H1 (cell line): Measurements from ENCODE around the gene STIM1. TPM values are rescaled to one million over a fixed set of nuclear protein-coding genes. Genes with fewer than 3 reads are reported as not detected.

Experiments used
- CTCF ChIA-PET: fragments of 300-600 bp; sonication (Branson Sonifier 250); formaldehyde crosslinking; loops from one replicate; lab custom pipeline; 2021; ENCODE audit not compliant: partially characterized antibody; lab: Charles Lee
- POLR2A ChIA-PET: fragments of 300-600 bp; sonication (Branson Sonifier 250); formaldehyde crosslinking; loops from one replicate; lab custom pipeline; 2021; ENCODE audit warnings: inconsistent platforms; ENCODE audit not compliant: partially characterized antibody; lab: Charles Lee
- DNase-seq, 2 experiments: peaks; one replicate each; pipeline versions ENCODE4 v3.0.0 to v3.0.0-alpha.2; 2010 to 2022; ENCODE audit warnings: low spot score in 2 of 2, low read depth in 1 of 2, mixed read lengths in 1 of 2
- FAIRE-seq: peaks from 2 replicates; lab custom pipeline; 2011; peaks lifted over from hg19 to GRCh38; lab: Jason Lieb, UNC
- H2AFZ ChIP-seq: 2 replicates; pipeline ENCODE4 v1.8.1; 2012; ENCODE audit warnings: low read length, inconsistent platforms
- H2AK5ac ChIP-seq: 2 replicates; pipeline ENCODE4 v1.6.1; 2013; ENCODE audit warnings: low read depth, low read length
- H2BK120ac ChIP-seq: replicated peaks from 2 replicates; pipeline ENCODE3; 2013; ENCODE audit warnings: low read depth, low read length, inconsistent platforms
- H2BK12ac ChIP-seq: 2 replicates; pipeline ENCODE4 v1.6.1; 2013; ENCODE audit warnings: low read depth, low read length
- H2BK15ac ChIP-seq: 2 replicates; pipeline ENCODE4 v1.6.1; 2013; ENCODE audit warnings: low read length
- H2BK20ac ChIP-seq: 2 replicates; pipeline ENCODE4 v1.6.1; 2013; ENCODE audit warnings: low read length
- H2BK5ac ChIP-seq: 2 replicates; pipeline ENCODE4 v1.6.1; 2013; ENCODE audit warnings: low read depth, low read length
- H3K14ac ChIP-seq: 2 replicates; pipeline ENCODE4 v1.6.1; 2013; ENCODE audit warnings: inconsistent platforms; ENCODE audit not compliant: insufficient read length
- H3K18ac ChIP-seq: 2 replicates; pipeline ENCODE4 v1.6.1; 2013; ENCODE audit warnings: low read length; ENCODE audit errors: extremely low read depth
- H3K23ac ChIP-seq: 2 replicates; pipeline ENCODE4 v1.6.1; 2013; ENCODE audit warnings: inconsistent platforms; ENCODE audit not compliant: insufficient read length
- H3K23me2 ChIP-seq: 2 replicates; pipeline ENCODE4 v1.6.1; 2013; ENCODE audit warnings: low read depth, low read length
- H3K27ac ChIP-seq: 2 replicates; pipeline ENCODE4 v1.6.1; 2011; ENCODE audit warnings: low read depth, low read length, inconsistent platforms
- H3K27me3 ChIP-seq, 4 experiments: replicated peaks in 1 of 4; 1 replicate in 1 of 4; 2 replicates in 3 of 4; pipeline versions ENCODE4 v1.6.1 to v1.8.1; 2011 to 2013; ENCODE audit warnings: low read length in 3 of 4, mild to moderate bottlenecking in 3 of 4, inconsistent platforms in 2 of 4, mixed read lengths in 2 of 4, moderate library complexity in 1 of 4; ENCODE audit not compliant: control insufficient read depth in 3 of 4, insufficient read depth in 3 of 4; ENCODE audit errors: extremely low read depth in 1 of 4
- H3K36me3 ChIP-seq, 4 experiments: 2 replicates each; pipeline versions ENCODE4 v1.6.1 to v1.8.1; 2011 to 2013; ENCODE audit warnings: mild to moderate bottlenecking in 4 of 4, low read length in 3 of 4, moderate library complexity in 2 of 4, control low read depth in 1 of 4, inconsistent platforms in 1 of 4; ENCODE audit not compliant: insufficient read depth in 4 of 4, control insufficient read depth in 2 of 4
- H3K4ac ChIP-seq: replicated peaks from 2 replicates; pipeline ENCODE3; 2013; ENCODE audit warnings: low read length, low read depth, mixed read lengths, inconsistent platforms; ENCODE audit not compliant: insufficient read length
- H3K4me1 ChIP-seq, 4 experiments: replicated peaks in 1 of 4; 1 replicate in 1 of 4; 2 replicates in 3 of 4; pipeline versions ENCODE4 v1.6.1 to v1.8.1; 2011 to 2013; ENCODE audit warnings: low read length in 3 of 4, inconsistent platforms in 2 of 4, mixed read lengths in 1 of 4; ENCODE audit not compliant: insufficient read depth in 4 of 4, control insufficient read depth in 3 of 4
- H3K4me2 ChIP-seq, 2 experiments: 2 replicates each; pipeline versions ENCODE4 v1.6.1 to v1.8.1; 2011 to 2013; ENCODE audit warnings: low read depth in 2 of 2, low read length in 2 of 2, control low read depth in 1 of 2, inconsistent platforms in 1 of 2, mild to moderate bottlenecking in 1 of 2; ENCODE audit not compliant: insufficient read depth in 1 of 2
- H3K4me3 ChIP-seq, 4 experiments: fragments of 200-600, 300-600 bp in 1 of 4; sonication (generic), shearing (Covaris generic), sonication (Bioruptor Twin) in 1 of 4; 2 replicates each; pipeline versions ENCODE4 v1.5.1 to v1.8.1; 2011 to 2016; ENCODE audit warnings: low read length in 4 of 4, low read depth in 3 of 4, control low read depth in 2 of 4, inconsistent platforms in 2 of 4, mild to moderate bottlenecking in 2 of 4, mixed read lengths in 1 of 4, moderate library complexity in 1 of 4; ENCODE audit not compliant: insufficient read depth in 2 of 4; ENCODE audit errors: extremely low read depth in 1 of 4
- H3K56ac ChIP-seq: replicated peaks from 2 replicates; pipeline ENCODE3; 2013; ENCODE audit warnings: low read depth, mild to moderate bottlenecking, mixed read lengths, low read length, inconsistent platforms; ENCODE audit not compliant: insufficient read length
- H3K79me1 ChIP-seq: 2 replicates; pipeline ENCODE4 v1.6.1; 2013; ENCODE audit warnings: low read depth, low read length, control low read depth
- H3K79me2 ChIP-seq, 2 experiments: 2 replicates each; pipeline versions ENCODE4 v1.6.1 to v1.8.1; 2012 to 2013; ENCODE audit warnings: low read length in 2 of 2, mild to moderate bottlenecking in 2 of 2, inconsistent platforms in 1 of 2; ENCODE audit not compliant: insufficient read depth in 2 of 2, control insufficient read depth in 1 of 2
- H3K9ac ChIP-seq, 4 experiments: replicated peaks in 1 of 4; 1 replicate in 1 of 4; 2 replicates in 3 of 4; pipeline versions ENCODE4 v1.6.1 to v1.8.1; 2011 to 2013; ENCODE audit warnings: low read depth in 3 of 4, low read length in 3 of 4, control low read depth in 2 of 4, mild to moderate bottlenecking in 2 of 4, moderate library complexity in 2 of 4, inconsistent platforms in 1 of 4; ENCODE audit errors: extremely low read depth in 1 of 4
- H3K9me3 ChIP-seq, 2 experiments: 2 replicates each; pipeline versions ENCODE4 v1.6.1 to v1.8.1; 2012 to 2013; ENCODE audit warnings: mild to moderate bottlenecking in 2 of 2, moderate library complexity in 2 of 2, control low read depth in 1 of 2, inconsistent platforms in 1 of 2, low read depth in 1 of 2, low read length in 1 of 2, mixed read lengths in 1 of 2; ENCODE audit not compliant: insufficient read depth in 2 of 2
- H4K20me1 ChIP-seq, 2 experiments: replicated peaks in 1 of 2; 2 replicates each; pipeline versions ENCODE3 to v1.8.1; 2011 to 2013; ENCODE audit warnings: inconsistent platforms in 2 of 2, low read length in 2 of 2, mild to moderate bottlenecking in 1 of 2; ENCODE audit not compliant: insufficient read depth in 2 of 2, control insufficient read depth in 1 of 2
- H4K5ac ChIP-seq: 2 replicates; pipeline ENCODE4 v1.6.1; 2013; ENCODE audit warnings: low read length, low read depth, mixed read lengths, inconsistent platforms; ENCODE audit not compliant: insufficient read length
- H4K8ac ChIP-seq: 2 replicates; pipeline ENCODE4 v1.8.0; 2013; ENCODE audit warnings: mild to moderate bottlenecking, moderate library complexity, low read length, inconsistent platforms; ENCODE audit not compliant: insufficient read depth; ENCODE audit errors: extremely low read depth
- H4K91ac ChIP-seq: replicated peaks from 2 replicates; pipeline ENCODE3; 2013; ENCODE audit warnings: low read length, mixed read lengths, inconsistent platforms; ENCODE audit not compliant: insufficient read length
- ATF2 ChIP-seq: IDR thresholded peaks from 2 replicates; pipeline ENCODE4 v1.6.1; 2012; ENCODE audit warnings: low read length, inconsistent platforms
- CTCF ChIP-seq, 3 experiments: IDR thresholded peaks; 1 replicate in 2 of 3; 2 replicates in 1 of 3; pipeline versions ENCODE4 v1.5.1 to v1.6.1; 2011; ENCODE audit warnings: low read length in 3 of 3, mild to moderate bottlenecking in 3 of 3, inconsistent platforms in 2 of 3, low read depth in 1 of 3, moderate library complexity in 1 of 3; ENCODE audit not compliant: insufficient read depth in 1 of 3; ENCODE audit errors: control extremely low read depth in 1 of 3
- EP300 ChIP-seq, 2 experiments: IDR thresholded peaks; 1 replicate in 1 of 2; 2 replicates in 1 of 2; pipeline ENCODE4 v1.6.1; 2011 to 2012; ENCODE audit warnings: low read depth in 2 of 2, low read length in 2 of 2, mild to moderate bottlenecking in 2 of 2, borderline replicate concordance in 1 of 2, inconsistent platforms in 1 of 2, moderate library complexity in 1 of 2
- FOSL1 ChIP-seq: IDR thresholded peaks from 2 replicates; pipeline ENCODE4 v1.6.1; 2011; ENCODE audit warnings: mild to moderate bottlenecking, low read depth, low read length, moderate library complexity; ENCODE audit not compliant: insufficient read depth
- JUND ChIP-seq: IDR thresholded peaks from 2 replicates; pipeline ENCODE4 v1.6.1; 2011; ENCODE audit warnings: mild to moderate bottlenecking, improper control_type of control experiment, low read length
- NRF1 ChIP-seq: IDR thresholded peaks from 2 replicates; pipeline ENCODE4 v1.6.1; 2011; ENCODE audit warnings: mild to moderate bottlenecking, low read depth, low read length, improper control_type of control experiment
- PHF8 ChIP-seq: fragments of 200-600 bp; sonication (generic); conservative IDR thresholded peaks from 2 replicates; pipeline ENCODE4 v1.7.1; 2012; ENCODE audit warnings: low read depth, mild to moderate bottlenecking, inconsistent platforms, low read length, moderate library complexity
- TAF1 ChIP-seq: IDR thresholded peaks from 2 replicates; pipeline ENCODE4 v1.6.1; 2011; ENCODE audit warnings: mild to moderate bottlenecking, low read depth, low read length
- whole genome bisulfite sequencing, 2 experiments: shearing (Covaris generic) in 1 of 2; methylation state at CpG; one replicate each; pipeline versions ENCODE4 v1.1.6 to v1.1.7; 2013 to 2015; ENCODE audit warnings: low lambda C conversion rate in 2 of 2, mixed read lengths in 2 of 2, inconsistent platforms in 1 of 2, low coverage in 1 of 2, missing lambda C conversion rate in 1 of 2; ENCODE audit not compliant: insufficient replicate concordance in 2 of 2, insufficient coverage in 1 of 2, insufficient read length in 1 of 2; ENCODE audit errors: extremely low coverage in 1 of 2, missing lambda C conversion rate in 1 of 2; 5-methylcytosine and 5-hydroxymethylcytosine counted together
- polyA plus RNA-seq, 7 experiments: library from polyadenylated mRNA; depleted of rRNA in 3 of 7; stranded (reverse) in 5 of 7; unstranded in 2 of 7; fragments of >200 nt in 5 of 7; fragments of 200-250 nt in 2 of 7; gene quantifications; 1 replicate in 5 of 7; 2 replicates in 1 of 7; 4 replicates in 1 of 7; pipeline versions ENCODE4 v1.2.1 to v1.2.3, GENCODE V29; 2011 to 2013; ENCODE audit warnings: missing spikeins in 2 of 7, mixed read lengths in 2 of 7
- total RNA-seq: library from RNA; stranded (reverse); fragmentation: NEBNext Ultra II Directional; extraction: Animal tissue kit (Norgen Biotek cat#: 25700); gene quantifications from 2 replicates; pipeline ENCODE4 v1.2.1, GENCODE V29; 2021

The STIM1 gene
- total and polyA plus RNA-seq, 2 of the 8 experiments (the other 6 are each of a cell fraction or from before 2014, with no cell fraction given): 11.1 to 12.2 TPM

- Histone ChIP-seq H2BK20ac (no peak overlapping the region), H3K14ac (no peak overlapping the region), H3K79me2 (no peaks in the 10 kb centered on the region), H3K18ac (no peak overlapping the region), H4K8ac (no peak overlapping the region), H2AFZ (no peak overlapping the region), H2BK15ac (no peak overlapping the region), H3K23me2 (no peaks in the 10 kb centered on the region; the same call in 1 of the 2 replicates), H3K4me3 (no peak overlapping the region), H3K9me3 (no peaks in the 10 kb centered on the region), H3K4me2 (no peak overlapping the region), H3K79me1 (no peaks in the 10 kb centered on the region), H2BK12ac (no peak overlapping the region), H4K20me1 (no peaks in the 10 kb centered on the region), H3K27me3 (no peaks in the 10 kb centered on the region), H3K4me1 (no peaks in the 10 kb centered on the region), H2BK120ac (no peak overlapping the region), H3K4ac (no peak overlapping the region), H3K36me3 (no peaks in the 10 kb centered on the region), H2AK5ac (no peak overlapping the region), H2BK5ac (no peak overlapping the region), H4K5ac (no peak overlapping the region), H3K27ac (no peak overlapping the region), H3K23ac (no peak overlapping the region), H3K9ac (no peak overlapping the region), H3K56ac (no peak overlapping the region), H4K91ac (no peak overlapping the region)
- CTCF ChIA-PET: interaction anchor here (0.5 to 13.4 kb wide), 10 partner anchors 9 to 256 kb away, joined by 3 to 422 read pairs (median 4); partner anchors contain the start of genes PGAP2, RHOG and STIM1
- FAIRE-seq (no peak), DNase-seq (no peak)
- POLR2A ChIA-PET: interaction anchor here (1.5 kb wide), 1 partner anchor 213 kb away, joined by 3 read pairs; no protein-coding TSS in a partner anchor
- 71% methylated on average over 1 of the region's 1 CpG; no CpG with 5 or more reads in 1 of the 2 experiments for WGBS, 2 experiments
- no peak for TF ChIP-seq JUND
- no peak for TF ChIP-seq ATF2
- no peak for TF ChIP-seq PHF8
- TF ChIP-seq NRF1: no peak
- no peak for TF ChIP-seq TAF1
- TF ChIP-seq CTCF (IDR thresholded peaks at IDR 0.05; ENCODE audit: control extremely low read depth in 1 of 3, insufficient read depth in 1 of 3, low read depth in 1 of 3, low read length in 3 of 3): no peak
- no peak for TF ChIP-seq EP300 (IDR thresholded peaks at IDR 0.05; ENCODE audit: borderline replicate concordance in 1 of 2, low read depth in 2 of 2, low read length in 2 of 2)
- TF ChIP-seq FOSL1: no peak
Measured at GRCh38 chr11:4064278-4064955, 209.0 kb downstream of the STIM1 start.
